GM10248 (cell line): ENCODE data around the gene ZNF518A.

Experiments
- CTCF ChIA-PET: fragments of 300-600 bp; sonication (Branson Sonifier 250); formaldehyde crosslinking; extraction: SDS; loops from one replicate; lab custom pipeline; 2021; ENCODE audit warnings: antibody characterized with exemption; lab: Yijun Ruan, JAX
- POLR2A ChIA-PET: fragments of 350-650 bp; sonication (Branson Sonifier 250); formaldehyde crosslinking; extraction: SDS; loops from one replicate; lab custom pipeline; 2020; ENCODE audit warnings: antibody characterized with exemption; lab: Yijun Ruan, JAX
- DNase-seq: peaks from one replicate; pipeline ENCODE4 v3.0.0; 2012; ENCODE audit errors: extremely low spot score
- TF ChIP-seq, protein P1 (sequence below): IDR thresholded peaks from 2 replicates; pipeline ENCODE4 v1.5.1; 2012; ENCODE audit warnings: mild to moderate bottlenecking, low read depth; ENCODE audit errors: extremely low read depth, missing control alignments, control extremely low read depth

The ZNF518A gene

DNA sequence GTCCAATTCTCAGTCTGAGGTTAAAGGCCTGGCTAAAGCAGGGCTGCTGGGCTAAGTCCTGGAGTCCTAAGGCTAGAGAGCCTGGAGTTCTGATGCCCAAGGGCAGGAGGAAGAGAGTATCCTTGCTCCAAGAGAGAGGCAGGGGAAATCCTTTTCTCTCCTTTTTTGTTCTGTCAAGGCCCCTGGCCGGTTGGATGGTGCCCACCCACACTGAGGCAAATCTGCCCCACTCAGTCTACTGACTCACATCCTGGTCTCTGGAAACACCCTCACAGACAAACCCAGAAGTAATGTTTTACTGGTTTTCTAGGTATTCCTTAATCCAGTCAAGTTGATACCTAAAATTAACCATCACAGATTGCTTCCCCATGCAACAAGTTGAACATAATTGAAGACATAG lies 23.0 kb downstream of the ZNF518A start:
- TF ChIP-seq, protein P1, sequence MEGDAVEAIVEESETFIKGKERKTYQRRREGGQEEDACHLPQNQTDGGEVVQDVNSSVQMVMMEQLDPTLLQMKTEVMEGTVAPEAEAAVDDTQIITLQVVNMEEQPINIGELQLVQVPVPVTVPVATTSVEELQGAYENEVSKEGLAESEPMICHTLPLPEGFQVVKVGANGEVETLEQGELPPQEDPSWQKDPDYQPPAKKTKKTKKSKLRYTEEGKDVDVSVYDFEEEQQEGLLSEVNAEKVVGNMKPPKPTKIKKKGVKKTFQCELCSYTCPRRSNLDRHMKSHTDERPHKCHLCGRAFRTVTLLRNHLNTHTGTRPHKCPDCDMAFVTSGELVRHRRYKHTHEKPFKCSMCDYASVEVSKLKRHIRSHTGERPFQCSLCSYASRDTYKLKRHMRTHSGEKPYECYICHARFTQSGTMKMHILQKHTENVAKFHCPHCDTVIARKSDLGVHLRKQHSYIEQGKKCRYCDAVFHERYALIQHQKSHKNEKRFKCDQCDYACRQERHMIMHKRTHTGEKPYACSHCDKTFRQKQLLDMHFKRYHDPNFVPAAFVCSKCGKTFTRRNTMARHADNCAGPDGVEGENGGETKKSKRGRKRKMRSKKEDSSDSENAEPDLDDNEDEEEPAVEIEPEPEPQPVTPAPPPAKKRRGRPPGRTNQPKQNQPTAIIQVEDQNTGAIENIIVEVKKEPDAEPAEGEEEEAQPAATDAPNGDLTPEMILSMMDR = no peak
- POLR2A ChIA-PET = no interaction called here
- CTCF ChIA-PET = no interaction called here
- no peak for DNase-seq

DNA sequence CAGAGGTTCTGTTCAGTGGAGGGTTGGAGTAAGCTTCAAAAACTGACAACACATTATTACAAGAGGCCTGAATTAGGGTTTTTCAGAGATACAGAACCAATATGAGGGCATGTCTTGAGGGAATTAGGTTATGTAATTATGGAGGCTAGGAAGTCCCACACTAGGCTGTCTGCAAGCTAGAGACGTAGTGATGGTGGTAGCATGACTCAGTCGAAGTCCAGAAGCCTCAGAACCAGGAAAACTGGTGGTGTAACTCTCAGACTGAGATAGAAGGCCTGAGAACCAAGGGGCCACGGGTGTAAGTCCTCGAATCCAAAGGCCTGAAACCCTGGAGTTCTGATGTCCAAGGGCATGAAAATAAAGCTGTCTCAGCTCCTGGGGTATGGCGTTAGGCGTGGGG lies 35.6 kb downstream of the ZNF518A start:
- CTCF ChIA-PET = interaction anchor here (1.0 to 1.4 kb wide), 2 partner anchors 17 to 64 kb away, joined by 3 read pairs; no protein-coding TSS in a partner anchor
- POLR2A ChIA-PET = interaction anchor here (0.6 kb wide), 1 partner anchor 101 kb away, joined by 3 read pairs; no protein-coding TSS in a partner anchor
- no peak for DNase-seq
- TF ChIP-seq, protein P1 = no peak

DNA sequence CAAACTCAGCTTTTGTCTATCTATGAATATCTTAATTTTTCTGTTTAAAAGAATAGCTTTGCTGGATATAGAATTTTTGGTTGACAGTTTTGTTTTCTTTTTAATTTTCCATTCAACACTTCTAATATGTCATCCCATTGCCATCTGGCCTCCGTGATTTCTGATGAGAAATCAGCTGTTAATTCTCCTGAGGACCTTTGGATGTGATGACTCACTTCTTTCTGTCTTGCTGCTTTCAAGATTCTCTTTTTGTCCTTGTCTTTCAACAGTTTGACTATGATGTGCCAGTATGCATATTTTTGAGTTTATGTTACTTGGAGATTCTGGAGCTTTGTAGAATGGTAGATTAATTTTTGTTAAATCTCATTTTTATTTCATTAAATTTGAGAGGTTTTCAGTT lies 38.4 kb downstream of the ZNF518A start:
- ChIA-PET CTCF (interaction anchor here (0.9 to 2.4 kb wide), 4 partner anchors 10 to 738 kb away, joined by 3 to 10 read pairs (median 3); no protein-coding TSS in a partner anchor), POLR2A (no interaction called here)
- TF ChIP-seq, protein P1 = no peak
- no peak for DNase-seq

DNA sequence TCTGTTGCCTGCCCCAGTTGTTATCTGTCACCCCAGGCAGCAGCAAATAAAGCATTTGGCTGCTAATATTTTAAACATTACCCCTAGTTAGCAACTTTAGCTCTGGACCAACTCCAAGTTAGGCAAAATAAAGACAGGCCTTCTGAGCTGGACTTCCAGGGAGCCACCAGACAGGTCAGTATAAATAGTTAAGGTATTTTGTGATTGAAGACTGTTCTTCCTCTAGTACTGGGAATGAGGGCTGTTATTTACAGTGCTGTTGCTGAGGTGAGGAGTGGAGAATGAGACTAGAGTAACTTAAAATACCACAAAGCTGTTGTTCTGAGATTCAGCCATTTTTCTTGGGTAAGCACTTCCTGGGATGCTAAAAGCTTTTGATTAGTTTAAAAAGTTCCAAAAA lies 40.1 kb downstream of the ZNF518A start:
- no peak for DNase-seq
- CTCF ChIA-PET = interaction anchor here (1.2 to 2.4 kb wide), 3 partner anchors 13 to 59 kb away, joined by 3 to 10 read pairs (median 4); no protein-coding TSS in a partner anchor
- POLR2A ChIA-PET = no interaction called here
- TF ChIP-seq, protein P1 = no peak

DNA sequence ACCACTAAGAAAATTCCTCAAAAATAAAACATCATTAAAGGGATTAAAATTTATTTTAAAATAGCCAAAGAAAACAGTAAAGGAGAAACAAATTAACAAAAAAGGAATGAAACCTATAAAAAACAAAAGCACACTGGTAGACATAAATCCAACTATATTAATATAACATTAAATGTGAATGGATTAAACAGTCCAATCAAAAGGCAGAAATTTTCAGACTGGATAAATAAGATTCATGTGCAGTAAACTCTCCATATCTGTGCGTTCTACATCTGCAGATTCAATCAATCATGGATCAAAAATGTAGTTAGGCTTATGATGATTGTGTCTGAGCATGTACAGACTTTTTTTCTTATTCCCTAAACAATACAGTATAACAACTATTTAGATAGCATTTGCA lies 42.6 kb downstream of the ZNF518A start:
- no peak for DNase-seq
- ChIA-PET POLR2A (no interaction called here), CTCF (no interaction called here)
- TF ChIP-seq, protein P1 = no peak

DNA sequence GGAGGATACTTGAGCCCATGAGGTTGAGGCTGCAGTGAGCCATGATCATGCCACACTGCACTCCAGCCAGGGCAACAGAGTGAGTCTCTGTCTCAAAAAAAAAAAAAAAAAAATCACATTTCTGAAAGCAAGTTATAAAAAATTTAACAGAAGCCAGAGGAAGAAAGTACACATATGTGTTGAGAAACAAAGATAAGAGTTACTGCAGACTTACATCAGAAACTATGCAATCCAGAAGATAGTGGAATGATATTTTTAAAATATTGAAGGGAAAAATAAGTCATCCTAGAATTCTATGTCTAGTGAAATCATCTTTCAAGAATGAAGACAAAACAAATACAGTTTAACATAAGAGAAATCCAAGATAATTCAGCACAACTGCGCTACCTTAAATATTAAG lies 46.9 kb downstream of the ZNF518A start:
- TF ChIP-seq, protein P1 = no peak
- CTCF ChIA-PET = no interaction called here
- POLR2A ChIA-PET = no interaction called here
- no peak for DNase-seq
